HepG2 (cell line): ENCODE results near the gene ALLC.

Source experiments
- AFF4 ChIP-seq: sonication (generic); formaldehyde crosslinking; IDR thresholded peaks from 2 replicates; pipeline ENCODE4 v1.4.0; 2020; ENCODE audit warnings: missing genetic modification reagents
- CBX2 ChIP-seq, 2 experiments: fragments of 200-600 bp in 1 of 2; sonication (generic); formaldehyde crosslinking in 1 of 2; IDR thresholded peaks; 2 replicates each; pipeline versions ENCODE4 v1.7.0 to v1.8.1; 2018 to 2022; ENCODE audit warnings: low read depth in 2 of 2, low read length in 1 of 2, mild to moderate bottlenecking in 1 of 2, missing genetic modification reagents in 1 of 2
- CTCF ChIP-seq: sonication (generic); formaldehyde crosslinking; IDR thresholded peaks from 2 replicates; pipeline ENCODE4 v1.5.0; 2020; ENCODE audit warnings: mild to moderate bottlenecking, missing genetic modification reagents, moderate library complexity
- ELF4 ChIP-seq: sonication (generic); formaldehyde crosslinking; IDR thresholded peaks from 2 replicates; pipeline ENCODE4 v1.5.0; 2020; ENCODE audit warnings: missing genetic modification reagents, mild to moderate bottlenecking, moderate library complexity, borderline replicate concordance
- HINFP ChIP-seq: sonication (generic); formaldehyde crosslinking; IDR thresholded peaks from 2 replicates; pipeline ENCODE4 v1.4.0; 2020; ENCODE audit warnings: low read depth, mild to moderate bottlenecking, missing genetic modification reagents
- POLR2AphosphoS5 ChIP-seq: IDR thresholded peaks from 2 replicates; pipeline ENCODE4 v1.6.1; 2012; ENCODE audit warnings: low read depth, low read length
- SMC3 ChIP-seq: IDR thresholded peaks from 2 replicates; pipeline ENCODE4 v1.6.1; 2011; ENCODE audit warnings: low read length, improper control_type of control experiment
- ZNF234 ChIP-seq: sonication (generic); formaldehyde crosslinking; conservative IDR thresholded peaks from 2 replicates; pipeline ENCODE4 v1.5.1; 2020; ENCODE audit warnings: mild to moderate bottlenecking, missing genetic modification reagents
- TF ChIP-seq, protein P1 (sequence below): IDR thresholded peaks from 2 replicates; pipeline ENCODE4 v1.6.1; 2012; ENCODE audit warnings: low read length, improper control_type of control experiment

GRCh38 chr2:3610415-3610814 is 47.6 kb upstream of the ALLC start:
- TF ChIP-seq POLR2AphosphoS5 (no peak), ELF4 (no peak), HINFP (CRISPR knock-in tag) (no peak), AFF4 (CRISPR knock-in tag) (no peak), CTCF (CRISPR knock-in tag) (no peak), ZNF234 (CRISPR knock-in tag) (no peak), SMC3 (no peak), CBX2 (IDR thresholded peaks at IDR 0.05; ENCODE audit: low read depth, low read length) (no peak), CBX2 (CRISPR knock-in tag; IDR thresholded peaks at IDR 0.05; ENCODE audit: low read depth) (no peak)
- TF ChIP-seq, protein P1, sequence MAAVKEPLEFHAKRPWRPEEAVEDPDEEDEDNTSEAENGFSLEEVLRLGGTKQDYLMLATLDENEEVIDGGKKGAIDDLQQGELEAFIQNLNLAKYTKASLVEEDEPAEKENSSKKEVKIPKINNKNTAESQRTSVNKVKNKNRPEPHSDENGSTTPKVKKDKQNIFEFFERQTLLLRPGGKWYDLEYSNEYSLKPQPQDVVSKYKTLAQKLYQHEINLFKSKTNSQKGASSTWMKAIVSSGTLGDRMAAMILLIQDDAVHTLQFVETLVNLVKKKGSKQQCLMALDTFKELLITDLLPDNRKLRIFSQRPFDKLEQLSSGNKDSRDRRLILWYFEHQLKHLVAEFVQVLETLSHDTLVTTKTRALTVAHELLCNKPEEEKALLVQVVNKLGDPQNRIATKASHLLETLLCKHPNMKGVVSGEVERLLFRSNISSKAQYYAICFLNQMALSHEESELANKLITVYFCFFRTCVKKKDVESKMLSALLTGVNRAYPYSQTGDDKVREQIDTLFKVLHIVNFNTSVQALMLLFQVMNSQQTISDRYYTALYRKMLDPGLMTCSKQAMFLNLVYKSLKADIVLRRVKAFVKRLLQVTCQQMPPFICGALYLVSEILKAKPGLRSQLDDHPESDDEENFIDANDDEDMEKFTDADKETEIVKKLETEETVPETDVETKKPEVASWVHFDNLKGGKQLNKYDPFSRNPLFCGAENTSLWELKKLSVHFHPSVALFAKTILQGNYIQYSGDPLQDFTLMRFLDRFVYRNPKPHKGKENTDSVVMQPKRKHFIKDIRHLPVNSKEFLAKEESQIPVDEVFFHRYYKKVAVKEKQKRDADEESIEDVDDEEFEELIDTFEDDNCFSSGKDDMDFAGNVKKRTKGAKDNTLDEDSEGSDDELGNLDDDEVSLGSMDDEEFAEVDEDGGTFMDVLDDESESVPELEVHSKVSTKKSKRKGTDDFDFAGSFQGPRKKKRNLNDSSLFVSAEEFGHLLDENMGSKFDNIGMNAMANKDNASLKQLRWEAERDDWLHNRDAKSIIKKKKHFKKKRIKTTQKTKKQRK: no peak
